Activated naive CD4-positive, alpha-beta T cell treated with anti-CD3 and anti-CD28 coated beads, Interleukin-2, amount 50 U/mL, for 72 hours (primary cell): Measurements from ENCODE around the gene PASK. TPM values are rescaled to one million over a fixed set of nuclear protein-coding genes. Genes with fewer than 3 reads are reported as not detected.

Source experiments
- ATAC-seq, 2 donors: fragments of 150-1000 bp; cut with Tn5 transposase; 2 replicates each; pipeline ENCODE4 v1.10.0; 2021; ENCODE audit warnings: mild to moderate bottlenecking in 2 of 2, moderate library complexity in 2 of 2
- DNase-seq, 2 donors: peaks; one replicate each; pipeline ENCODE4 v3.0.0; 2021 to 2022; ENCODE audit warnings: low spot score in 2 of 2
- H3K27ac Mint-ChIP-seq, 2 donors: one replicate each; pipeline ENCODE4 v1.8.0; 2022; ENCODE audit warnings: mild to moderate bottlenecking in 2 of 2, mixed read lengths in 2 of 2
- H3K36me3 Mint-ChIP-seq, 2 donors: one replicate each; pipeline ENCODE4 v1.8.0; 2022; ENCODE audit warnings: mixed read lengths in 2 of 2
- H3K9me3 Mint-ChIP-seq, 2 donors: one replicate each; pipeline ENCODE4 v1.8.0; 2022; ENCODE audit warnings: mixed read lengths in 2 of 2
- total RNA-seq, 2 donors: library from RNA; stranded (reverse); gene quantifications; one replicate each; pipeline ENCODE4 v1.2.3, GENCODE V29; 2022

PASK gene
- total RNA-seq, 2 donors from 2014 or later: 67.6 to 95.3 TPM

DNA sequence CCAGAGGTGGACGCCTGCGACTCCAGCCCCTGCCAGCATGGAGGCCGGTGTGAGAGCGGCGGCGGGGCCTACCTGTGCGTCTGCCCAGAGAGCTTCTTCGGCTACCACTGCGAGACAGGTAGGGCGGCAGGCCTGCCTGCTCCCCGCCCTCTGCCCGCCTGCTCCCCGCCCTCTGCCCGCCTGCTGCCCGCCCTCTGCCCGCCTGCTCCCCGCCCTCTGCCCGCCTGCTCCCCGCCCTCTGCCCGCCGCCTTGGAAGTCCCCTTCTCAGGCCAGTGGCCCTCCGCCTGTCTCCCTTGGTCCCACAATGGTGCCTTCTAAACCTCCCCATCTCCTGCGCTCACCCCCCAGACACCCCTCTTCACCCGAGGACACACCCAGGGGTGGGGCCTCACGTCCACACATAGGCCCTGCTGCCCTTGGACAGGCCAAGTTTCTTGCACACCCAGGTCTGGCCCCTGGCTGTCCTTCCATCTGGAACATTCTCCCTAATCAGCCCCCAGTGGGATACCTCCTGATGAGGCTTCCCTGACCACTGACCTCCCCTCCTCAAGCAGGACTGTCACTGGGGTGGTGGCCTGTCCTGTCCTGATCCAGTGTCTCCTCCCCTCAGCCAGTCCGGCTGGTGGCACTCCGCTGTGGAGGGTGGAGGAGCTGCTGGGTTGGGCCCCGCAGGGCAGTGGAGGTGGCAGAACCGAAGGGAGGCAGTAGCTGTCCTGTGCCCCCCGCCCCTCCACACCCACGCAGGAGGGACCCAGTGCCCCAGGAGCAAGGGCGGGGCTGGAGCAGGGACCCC, 85.1 kb downstream of the PASK start:
- Mint-ChIP-seq H3K9me3 (no peaks in the 10 kb centered on the region), H3K36me3 (no peaks in the 10 kb centered on the region), H3K27ac (peak overlapping the region in 1 of 2 donors; percentile 74)
- DNase-seq (peak in 1 of 2 donors; percentile 39), ATAC-seq (peak; percentile 82 to 85)

DNA sequence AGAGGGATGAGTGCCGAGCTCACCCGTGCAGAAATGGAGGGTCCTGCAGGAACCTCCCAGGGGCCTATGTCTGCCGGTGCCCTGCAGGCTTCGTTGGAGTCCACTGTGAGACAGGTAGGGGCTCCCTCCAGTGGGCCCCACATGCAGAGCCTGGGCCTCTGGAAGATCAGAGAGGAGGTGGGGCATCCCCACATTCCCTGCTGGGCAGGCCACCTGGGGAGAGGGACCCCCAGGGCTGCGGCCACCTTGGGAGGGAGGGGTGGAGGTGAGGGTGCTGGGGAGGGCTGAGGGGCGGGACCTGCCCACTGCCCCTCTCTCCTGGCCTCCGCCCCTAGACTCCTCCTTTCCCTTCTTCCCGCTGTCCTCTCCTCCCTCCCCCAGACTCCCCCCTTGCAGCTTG, 85.7 kb downstream of the PASK start:
- DNase-seq: no peak
- peak in 1 of 2 donors; percentile 43 for ATAC-seq
- no peaks in the 10 kb centered on the region for H3K36me3 Mint-ChIP-seq
- H3K27ac Mint-ChIP-seq: no peak overlapping the region
- H3K9me3 Mint-ChIP-seq: no peaks in the 10 kb centered on the region

DNA sequence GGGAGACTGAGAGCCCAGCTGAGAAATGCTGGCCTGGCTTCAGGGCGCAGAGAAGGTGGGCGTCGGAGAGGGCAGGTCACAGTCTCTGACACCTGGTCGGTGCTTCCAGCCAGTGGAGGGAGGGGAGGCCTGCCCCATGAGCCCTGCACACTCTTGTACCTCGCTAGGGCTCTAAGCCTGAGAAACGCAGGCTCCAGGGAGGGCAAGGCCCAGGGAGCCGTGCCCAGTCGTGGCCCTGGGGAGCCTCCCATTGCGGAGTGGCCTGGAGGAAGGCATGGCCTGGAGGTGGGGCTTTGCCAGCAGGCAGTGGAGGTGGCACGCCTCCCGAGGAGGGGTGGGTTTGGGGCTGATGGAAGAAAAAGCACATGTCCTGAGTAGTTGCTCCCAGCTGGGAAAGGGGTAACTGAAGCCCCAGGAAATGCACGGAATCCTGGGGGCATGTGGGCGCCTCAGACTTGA, 86.2 kb downstream of the PASK start:
- no peak overlapping the region for H3K27ac Mint-ChIP-seq
- H3K36me3 Mint-ChIP-seq: no peaks in the 10 kb centered on the region
- DNase-seq (no peak), ATAC-seq (no peak)
- no peaks in the 10 kb centered on the region for H3K9me3 Mint-ChIP-seq

DNA sequence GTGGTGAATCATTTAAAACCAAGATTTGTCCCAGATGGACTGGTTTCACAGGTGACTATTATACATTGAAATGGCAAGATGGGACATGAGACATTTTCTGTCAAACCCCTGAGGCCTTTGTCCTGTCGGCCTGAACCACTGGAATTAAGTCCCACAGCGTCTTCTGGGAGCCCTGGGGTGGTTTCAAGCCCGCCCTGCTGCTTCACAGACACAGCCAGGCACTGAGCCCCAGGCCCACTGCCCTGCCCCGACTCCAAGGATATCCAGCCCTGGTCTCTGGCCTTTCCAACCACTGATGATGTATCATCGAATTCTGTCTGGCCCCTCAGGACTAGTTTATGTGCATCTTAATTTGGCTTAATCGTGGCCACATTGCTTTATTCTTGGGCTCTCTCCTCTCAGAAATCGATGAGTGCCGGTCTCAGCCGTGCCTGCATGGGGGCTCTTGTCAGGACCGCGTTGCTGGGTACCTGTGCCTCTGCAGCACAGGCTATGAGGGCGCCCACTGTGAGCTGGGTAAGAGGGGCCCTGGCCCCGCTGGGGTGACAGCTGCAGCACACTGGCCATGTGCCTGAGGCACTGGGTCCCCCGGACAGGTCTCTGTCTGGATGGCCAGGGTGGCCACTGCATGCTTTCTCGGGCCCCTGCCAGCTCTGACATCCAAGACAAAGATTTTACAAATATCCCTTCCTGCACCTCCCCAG, 86.7 kb downstream of the PASK start:
- DNase-seq (no peak), ATAC-seq (no peak)
- Mint-ChIP-seq H3K27ac (no peak overlapping the region), H3K9me3 (no peaks in the 10 kb centered on the region), H3K36me3 (no peaks in the 10 kb centered on the region)

DNA sequence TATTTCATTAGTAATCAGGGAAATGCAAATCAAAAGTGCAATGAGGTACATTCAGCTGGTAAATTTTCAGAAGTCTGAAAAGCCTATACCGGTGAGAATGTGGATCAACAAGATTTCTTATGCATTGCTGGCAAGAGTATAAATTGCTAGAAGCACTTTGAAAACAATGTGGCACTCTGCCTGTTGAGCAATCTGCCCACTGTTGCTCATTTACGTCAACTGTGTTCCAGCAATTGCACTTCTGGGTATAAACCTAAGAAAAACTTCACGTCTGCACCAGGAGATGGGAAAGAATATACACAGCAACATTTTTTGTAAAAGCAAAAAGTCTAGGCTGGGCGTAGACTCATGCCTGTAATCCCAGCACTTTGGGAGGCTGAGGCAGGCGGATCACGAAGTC, 88.0 kb downstream of the PASK start:
- ATAC-seq (no peak), DNase-seq (no peak)
- no peaks in the 10 kb centered on the region for H3K36me3 Mint-ChIP-seq
- H3K9me3 Mint-ChIP-seq: no peaks in the 10 kb centered on the region
- H3K27ac Mint-ChIP-seq: no peak overlapping the region

Other genes with a start within 250 kb of the PASK start
- gene CROCC2, start 243.1 kb downstream of the PASK start, total RNA-seq: not detected
- gene SNED1, start 150.9 kb downstream of the PASK start, total RNA-seq: 1 to 10 TPM in 1 of 2 donors, under 1 TPM in 1; 0.34 to 7.1 TPM
- gene MTERF4, start 47.2 kb downstream of the PASK start, total RNA-seq: 10 to 100 TPM; 37.8 to 47.1 TPM
- gene PPP1R7, start 995 bp upstream of the PASK start, total RNA-seq: 10 to 100 TPM; 81.6 to 98.9 TPM
- gene ANO7, start 39.2 kb upstream of the PASK start, total RNA-seq: 1 to 10 TPM in 1 of 2 donors, under 1 TPM in 1; 0.27 to 5.3 TPM
- gene HDLBP, start 166.2 kb upstream of the PASK start, total RNA-seq: 100 to 1,000 TPM; 276 to 297 TPM
- 100 to 1,000 TPM; 148 to 210 TPM for gene SEPTIN2, start 166.5 kb upstream of the PASK start, total RNA-seq
- gene FARP2, start 206.8 kb upstream of the PASK start, total RNA-seq: 10 to 100 TPM; 24.0 to 32.8 TPM